ENCODE data around the gene ANKRD24. TPM values are rescaled to one million over a fixed set of nuclear protein-coding genes. Genes with fewer than 3 reads are reported as not detected.
A peak's percentile ranks its signal among the peaks of the same experiment; 100 is the strongest.

Gene ANKRD24
- total RNA-seq, 1 donor from 2014 or later = 0.82 TPM

DNA sequence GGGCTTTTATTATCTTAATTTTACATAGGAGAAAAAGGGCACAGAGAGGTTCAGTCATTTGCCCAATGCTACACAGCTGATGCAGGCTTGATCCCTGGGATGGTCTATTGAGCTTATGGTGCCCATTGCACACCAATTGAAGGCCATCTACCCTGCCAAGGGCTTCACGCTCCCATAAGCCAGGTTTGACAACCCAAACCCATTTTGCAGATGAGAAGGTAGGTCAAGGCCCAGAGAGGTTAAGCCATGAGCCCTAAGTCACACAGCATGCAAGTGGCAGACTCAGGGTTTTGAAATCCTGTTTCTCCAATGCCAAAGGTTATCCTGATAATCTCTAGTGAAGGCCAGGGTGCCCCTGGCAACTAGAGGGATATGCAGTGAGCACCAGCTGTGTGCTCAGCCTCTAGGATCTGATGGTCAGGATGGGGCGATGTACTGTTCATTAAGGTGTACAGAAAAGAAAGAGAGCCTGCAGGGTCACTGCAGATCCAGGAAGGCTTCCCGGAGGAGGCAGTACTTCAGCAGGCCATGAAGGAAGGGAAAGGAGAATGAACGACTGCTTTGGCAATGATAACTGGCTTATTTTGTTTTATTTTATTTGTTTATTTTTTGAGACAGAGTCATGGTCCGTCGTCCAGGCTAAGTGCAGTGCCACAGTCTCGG, 20.9 kb upstream of the ANKRD24 start:
- no peak for DNase-seq (ENCODE audit: low spot score)
- peaks cover 2% of the 10 kb centered on the region for H3K27me3 Mint-ChIP-seq (ENCODE audit: unreplicated experiment)
- no peaks in the 10 kb centered on the region for H3K4me1 Mint-ChIP-seq (ENCODE audit: unreplicated experiment)
- H3K36me3 Mint-ChIP-seq (ENCODE audit: low read depth, unreplicated experiment) = no peaks in the 10 kb centered on the region
- H3K9me3 Mint-ChIP-seq (ENCODE audit: unreplicated experiment) = no peaks in the 10 kb centered on the region
- H3K4me3 Mint-ChIP-seq (ENCODE audit: unreplicated experiment) = no peak overlapping the region
- H3K27ac Mint-ChIP-seq (ENCODE audit: unreplicated experiment) = no peak overlapping the region
- TF ChIP-seq CTCF (IDR thresholded peaks at IDR 0.05; ENCODE audit: unreplicated experiment) = no peak

DNA sequence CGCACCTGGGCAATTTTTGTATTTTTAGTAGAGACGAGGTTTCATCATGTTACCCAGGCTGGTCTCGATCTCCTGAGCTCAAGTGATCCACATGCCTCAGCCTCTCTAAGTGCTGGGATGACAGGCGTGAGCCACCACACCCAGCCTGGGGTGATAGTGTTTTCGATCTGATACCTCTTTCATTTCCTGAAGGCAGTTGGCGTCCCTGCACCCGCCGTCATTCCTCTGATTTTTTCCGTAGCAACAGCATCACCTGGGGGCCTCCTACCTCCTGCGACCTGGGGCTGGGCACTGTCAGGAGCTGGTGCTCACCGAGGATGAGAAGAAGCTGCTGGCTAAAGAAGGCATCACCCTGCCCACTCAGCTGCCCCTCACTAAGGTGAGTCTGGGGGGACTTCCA, 18.2 kb upstream of the ANKRD24 start:
- DNase-seq (ENCODE audit: low spot score) = no peak
- Mint-ChIP-seq H3K4me3 (ENCODE audit: unreplicated experiment) (no peak overlapping the region), H3K9me3 (ENCODE audit: unreplicated experiment) (no peaks in the 10 kb centered on the region), H3K27ac (ENCODE audit: unreplicated experiment) (no peak overlapping the region), H3K4me1 (ENCODE audit: unreplicated experiment) (no peaks in the 10 kb centered on the region), H3K36me3 (ENCODE audit: low read depth, unreplicated experiment) (no peaks in the 10 kb centered on the region), H3K27me3 (ENCODE audit: unreplicated experiment) (peaks cover 4% of the 10 kb centered on the region)
- no peak for TF ChIP-seq CTCF (IDR thresholded peaks at IDR 0.05; ENCODE audit: unreplicated experiment)

GRCh38 chr19:4171676-4172075, 10.8 kb upstream of the ANKRD24 start:
- Mint-ChIP-seq H3K9me3 (ENCODE audit: unreplicated experiment) (no peaks in the 10 kb centered on the region), H3K27me3 (ENCODE audit: unreplicated experiment) (peaks cover 12% of the 10 kb centered on the region), H3K4me3 (ENCODE audit: unreplicated experiment) (no peak overlapping the region), H3K27ac (ENCODE audit: unreplicated experiment) (no peak overlapping the region), H3K4me1 (ENCODE audit: unreplicated experiment) (peaks cover 3% of the 10 kb centered on the region), H3K36me3 (ENCODE audit: low read depth, unreplicated experiment) (no peaks in the 10 kb centered on the region)
- DNase-seq (ENCODE audit: low spot score) = no peak
- TF ChIP-seq CTCF (IDR thresholded peaks at IDR 0.05; ENCODE audit: unreplicated experiment) = no peak

DNA sequence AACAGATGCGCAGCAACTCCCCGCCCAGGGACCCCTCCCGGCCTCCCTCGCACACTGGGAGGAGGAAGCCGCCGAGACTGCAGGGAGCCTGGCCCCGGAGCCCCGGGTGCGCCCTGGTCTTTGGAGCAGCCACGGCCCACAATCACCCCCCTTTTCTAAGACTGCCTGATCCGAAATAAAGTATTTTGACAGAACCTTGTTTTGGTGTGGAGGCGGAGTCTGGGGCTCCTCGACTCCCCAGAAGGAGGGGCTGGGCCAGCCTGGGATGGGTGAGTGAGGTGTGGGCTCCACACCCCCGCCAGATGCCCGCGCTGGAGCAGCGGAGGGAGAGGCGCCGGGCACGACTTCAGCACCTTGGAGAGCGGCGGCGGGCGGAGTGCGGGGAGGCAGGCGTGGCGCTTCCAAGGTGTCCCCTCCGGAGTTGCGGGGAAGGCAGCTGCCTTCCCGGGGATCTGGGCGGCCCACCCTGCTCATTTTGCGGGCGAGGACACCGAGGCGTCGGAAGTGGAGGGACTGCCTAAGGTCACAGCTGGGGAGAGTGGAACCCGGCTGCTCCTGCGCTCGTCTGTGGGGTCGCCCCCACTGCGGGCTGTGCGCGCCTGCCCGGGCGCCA, 9.5 kb upstream of the ANKRD24 start:
- H3K27ac Mint-ChIP-seq (ENCODE audit: unreplicated experiment) = no peak overlapping the region
- no peak for TF ChIP-seq CTCF (IDR thresholded peaks at IDR 0.05; ENCODE audit: unreplicated experiment)
- no peak overlapping the region for H3K4me3 Mint-ChIP-seq (ENCODE audit: unreplicated experiment)
- H3K4me1 Mint-ChIP-seq (ENCODE audit: unreplicated experiment) = peaks cover 3% of the 10 kb centered on the region
- H3K36me3 Mint-ChIP-seq (ENCODE audit: low read depth, unreplicated experiment) = peaks cover 3% of the 10 kb centered on the region
- peak; percentile 90 for DNase-seq (ENCODE audit: low spot score)
- no peaks in the 10 kb centered on the region for H3K9me3 Mint-ChIP-seq (ENCODE audit: unreplicated experiment)
- peaks cover 12% of the 10 kb centered on the region for H3K27me3 Mint-ChIP-seq (ENCODE audit: unreplicated experiment)

GRCh38 chr19:4173479-4174212, 8.8 kb upstream of the ANKRD24 start:
- no peaks in the 10 kb centered on the region for H3K9me3 Mint-ChIP-seq (ENCODE audit: unreplicated experiment)
- no peak overlapping the region for H3K4me3 Mint-ChIP-seq (ENCODE audit: unreplicated experiment)
- H3K27me3 Mint-ChIP-seq (ENCODE audit: unreplicated experiment) = peaks cover 12% of the 10 kb centered on the region
- no peak for TF ChIP-seq CTCF (IDR thresholded peaks at IDR 0.05; ENCODE audit: unreplicated experiment)
- no peak overlapping the region for H3K27ac Mint-ChIP-seq (ENCODE audit: unreplicated experiment)
- H3K4me1 Mint-ChIP-seq (ENCODE audit: unreplicated experiment) = peaks cover 3% of the 10 kb centered on the region
- peaks cover 3% of the 10 kb centered on the region for H3K36me3 Mint-ChIP-seq (ENCODE audit: low read depth, unreplicated experiment)
- DNase-seq (ENCODE audit: low spot score) = no peak

All from endothelial cell (in vitro differentiated cells).